Measurements from ENCODE around the gene ACSF3.

The ACSF3 gene

DNA sequence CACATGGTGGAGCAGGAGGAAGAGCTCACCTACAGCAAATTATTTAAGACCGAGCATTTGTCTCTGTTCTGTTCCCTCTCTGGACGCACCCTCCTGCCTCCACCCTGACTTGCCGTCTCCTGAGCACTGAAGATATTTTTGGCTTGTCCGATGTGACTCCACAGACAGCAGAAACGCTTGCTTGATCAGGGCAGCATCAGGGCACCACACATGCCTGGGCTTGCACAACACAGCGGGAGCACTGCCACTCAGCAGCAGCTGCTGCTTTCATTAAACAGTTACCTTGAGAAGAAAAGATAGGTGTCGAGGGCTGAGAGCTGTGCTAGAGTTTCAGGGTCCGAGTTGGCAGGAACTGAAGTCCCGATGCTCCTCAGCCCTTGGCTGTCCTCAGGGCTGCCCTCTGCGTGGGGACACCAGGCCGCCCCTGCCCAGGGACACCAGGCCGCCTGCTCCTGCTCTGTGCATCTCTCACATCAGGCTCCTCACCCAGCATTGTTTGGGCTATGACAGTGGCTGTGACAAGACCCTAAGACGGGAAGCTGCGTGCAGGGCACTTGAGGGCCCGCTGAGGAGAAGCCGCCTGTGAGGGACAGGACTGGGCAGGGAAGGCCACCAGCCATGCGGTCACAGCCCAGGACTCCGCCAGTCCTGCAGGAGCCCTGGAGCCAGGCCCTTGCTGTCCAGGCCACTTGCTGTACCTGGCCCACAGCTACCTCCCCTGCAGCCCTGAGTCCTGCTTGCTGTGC is 56.6 kb downstream of the ACSF3 start:
- H3K79me2 ChIP-seq = no peaks in the 10 kb centered on the region
- peak overlapping the region; percentile 44 for H3K4me2 ChIP-seq (ENCODE audit: low read length)
- no peak overlapping the region for H3K9ac ChIP-seq
- peak overlapping the region; percentile 96 for H3K27ac ChIP-seq
- peak overlapping the region; percentile 11 for H3K4me3 ChIP-seq (ENCODE audit: low read depth, low read length)
- H3K9me3 ChIP-seq (ENCODE audit: control insufficient read depth, low read length) = no peaks in the 10 kb centered on the region
- no peaks in the 10 kb centered on the region for H3K27me3 ChIP-seq (ENCODE audit: control insufficient read depth, insufficient read depth, low read length)
- no peaks in the 10 kb centered on the region for H3K36me3 ChIP-seq (ENCODE audit: control insufficient read depth, insufficient read depth, low read length)
- TF ChIP-seq, protein P1, sequence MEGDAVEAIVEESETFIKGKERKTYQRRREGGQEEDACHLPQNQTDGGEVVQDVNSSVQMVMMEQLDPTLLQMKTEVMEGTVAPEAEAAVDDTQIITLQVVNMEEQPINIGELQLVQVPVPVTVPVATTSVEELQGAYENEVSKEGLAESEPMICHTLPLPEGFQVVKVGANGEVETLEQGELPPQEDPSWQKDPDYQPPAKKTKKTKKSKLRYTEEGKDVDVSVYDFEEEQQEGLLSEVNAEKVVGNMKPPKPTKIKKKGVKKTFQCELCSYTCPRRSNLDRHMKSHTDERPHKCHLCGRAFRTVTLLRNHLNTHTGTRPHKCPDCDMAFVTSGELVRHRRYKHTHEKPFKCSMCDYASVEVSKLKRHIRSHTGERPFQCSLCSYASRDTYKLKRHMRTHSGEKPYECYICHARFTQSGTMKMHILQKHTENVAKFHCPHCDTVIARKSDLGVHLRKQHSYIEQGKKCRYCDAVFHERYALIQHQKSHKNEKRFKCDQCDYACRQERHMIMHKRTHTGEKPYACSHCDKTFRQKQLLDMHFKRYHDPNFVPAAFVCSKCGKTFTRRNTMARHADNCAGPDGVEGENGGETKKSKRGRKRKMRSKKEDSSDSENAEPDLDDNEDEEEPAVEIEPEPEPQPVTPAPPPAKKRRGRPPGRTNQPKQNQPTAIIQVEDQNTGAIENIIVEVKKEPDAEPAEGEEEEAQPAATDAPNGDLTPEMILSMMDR (IDR thresholded peaks at IDR 0.05) = no peak
- peak overlapping the region; percentile 20 for H2AFZ ChIP-seq
- H3K4me1 ChIP-seq = peaks cover 33% of the 10 kb centered on the region

DNA sequence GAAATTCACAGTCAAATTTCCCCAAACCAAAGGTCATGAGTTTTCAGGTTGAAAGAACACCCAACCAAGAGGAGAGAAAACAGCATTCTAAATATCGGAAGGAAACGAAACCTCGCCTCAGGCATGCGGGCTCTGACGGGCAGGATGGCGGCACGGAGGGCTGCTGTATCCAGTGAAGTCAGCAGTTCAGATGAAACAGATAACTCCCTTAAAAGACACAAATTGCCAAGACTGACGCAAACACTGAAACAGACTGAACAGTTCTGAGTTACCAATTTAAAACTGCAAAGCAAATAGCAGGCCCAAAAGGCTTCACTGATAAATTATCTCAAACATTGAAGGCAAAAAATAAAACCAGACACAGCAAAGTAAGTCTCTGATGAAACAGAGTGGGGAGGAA is 57.3 kb downstream of the ACSF3 start:
- Histone ChIP-seq H3K9ac (no peak overlapping the region), H2AFZ (peak overlapping the region; percentile 20), H3K27ac (peak overlapping the region; percentile 96), H3K4me1 (peaks cover 37% of the 10 kb centered on the region), H3K27me3 (ENCODE audit: control insufficient read depth, insufficient read depth, low read length) (no peaks in the 10 kb centered on the region), H3K79me2 (no peaks in the 10 kb centered on the region), H3K4me3 (ENCODE audit: low read depth, low read length) (peak overlapping the region; percentile 11), H3K36me3 (ENCODE audit: control insufficient read depth, insufficient read depth, low read length) (no peaks in the 10 kb centered on the region), H3K9me3 (ENCODE audit: control insufficient read depth, low read length) (no peaks in the 10 kb centered on the region), H3K4me2 (ENCODE audit: low read length) (peak overlapping the region; percentile 44)
- TF ChIP-seq, protein P1 (IDR thresholded peaks at IDR 0.05) = no peak

DNA sequence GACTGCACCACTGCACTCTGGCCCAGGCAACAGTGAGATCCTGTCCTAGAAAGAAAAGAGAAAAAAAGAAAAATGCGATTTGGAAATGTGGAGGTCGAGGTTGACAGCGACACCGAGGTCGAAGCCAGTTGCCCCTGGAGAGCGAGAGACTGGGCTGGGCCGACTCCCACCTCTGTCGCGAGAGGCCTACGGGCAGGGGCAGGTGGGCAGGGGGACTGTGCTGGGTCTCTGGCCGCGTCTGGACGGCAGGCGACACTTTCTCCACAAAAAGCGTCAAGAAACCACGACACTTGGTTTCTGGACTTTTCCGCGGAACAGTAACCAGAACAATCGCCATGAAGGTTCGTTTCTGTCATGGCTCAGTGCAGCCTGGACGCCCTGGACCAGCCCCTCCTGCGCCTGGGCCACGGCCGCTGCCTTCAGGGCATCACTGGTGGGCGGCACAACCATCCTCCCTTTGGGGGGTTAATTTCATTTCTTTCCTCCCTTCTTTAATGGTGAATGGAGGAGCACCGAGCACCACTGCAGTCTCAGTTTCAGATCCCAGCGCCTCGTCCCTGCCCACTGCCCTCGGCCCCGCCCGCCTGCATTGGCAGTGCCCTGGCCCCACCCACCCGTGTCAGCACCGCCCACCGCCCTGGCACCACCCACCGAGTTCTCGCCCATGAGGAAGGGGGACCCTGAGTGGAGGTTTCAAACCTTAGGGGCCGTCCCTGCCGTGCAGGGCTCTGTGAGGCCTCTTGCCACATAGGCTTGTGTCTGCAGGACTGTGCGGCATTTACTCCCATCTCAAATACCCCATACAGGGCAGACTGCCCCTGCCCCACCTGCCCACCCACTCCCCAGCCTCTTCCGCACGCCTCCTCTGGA is 59.4 kb downstream of the ACSF3 start:
- no peaks in the 10 kb centered on the region for H3K79me2 ChIP-seq

DNA sequence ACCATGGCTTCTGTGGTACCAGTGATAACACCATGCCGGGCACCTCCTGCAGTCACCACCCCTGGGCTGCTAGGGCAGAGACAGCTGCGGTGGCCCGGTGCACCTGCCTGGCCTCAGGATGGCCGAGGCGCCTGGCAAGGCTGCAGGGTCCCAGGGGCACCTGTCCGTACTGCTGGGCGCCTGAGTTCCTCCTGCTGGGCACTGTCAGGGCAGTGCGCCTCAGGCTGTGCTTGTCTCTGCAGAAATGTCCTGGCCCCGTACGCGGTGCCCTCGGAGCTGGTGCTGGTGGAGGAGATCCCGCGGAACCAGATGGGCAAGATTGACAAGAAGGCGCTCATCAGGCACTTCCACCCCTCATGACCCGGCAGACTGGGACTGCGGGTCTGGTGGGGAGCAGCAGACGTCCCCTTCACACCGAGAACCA is 60.2 kb downstream of the ACSF3 start:
- Histone ChIP-seq H3K9ac (no peak overlapping the region), H3K4me1 (peaks cover 37% of the 10 kb centered on the region), H3K4me3 (ENCODE audit: low read depth, low read length) (no peak overlapping the region), H3K27ac (no peak overlapping the region), H3K4me2 (ENCODE audit: low read length) (peak overlapping the region; percentile 14), H2AFZ (no peak overlapping the region), H3K79me2 (no peaks in the 10 kb centered on the region), H3K36me3 (ENCODE audit: control insufficient read depth, insufficient read depth, low read length) (no peaks in the 10 kb centered on the region), H3K9me3 (ENCODE audit: control insufficient read depth, low read length) (no peaks in the 10 kb centered on the region), H3K27me3 (ENCODE audit: control insufficient read depth, insufficient read depth, low read length) (no peaks in the 10 kb centered on the region)
- TF ChIP-seq, protein P1 (IDR thresholded peaks at IDR 0.05) = no peak

More for the DNA sequence above, 59.4 kb downstream of the ACSF3 start:
- Histone ChIP-seq H2AFZ (no peak overlapping the region), H3K9me3 (ENCODE audit: control insufficient read depth, low read length) (no peaks in the 10 kb centered on the region), H3K4me1 (peaks cover 37% of the 10 kb centered on the region), H3K9ac (no peak overlapping the region), H3K4me3 (ENCODE audit: low read depth, low read length) (no peak overlapping the region), H3K27me3 (ENCODE audit: control insufficient read depth, insufficient read depth, low read length) (no peaks in the 10 kb centered on the region), H3K4me2 (ENCODE audit: low read length) (no peak overlapping the region), H3K27ac (no peak overlapping the region), H3K36me3 (ENCODE audit: control insufficient read depth, insufficient read depth, low read length) (no peaks in the 10 kb centered on the region)
- TF ChIP-seq, protein P1 (IDR thresholded peaks at IDR 0.05) = no peak

Data from parathyroid adenoma (tissue), 2 donors.